ENCODE results near the gene TMIGD1.

TMIGD1 gene

DNA sequence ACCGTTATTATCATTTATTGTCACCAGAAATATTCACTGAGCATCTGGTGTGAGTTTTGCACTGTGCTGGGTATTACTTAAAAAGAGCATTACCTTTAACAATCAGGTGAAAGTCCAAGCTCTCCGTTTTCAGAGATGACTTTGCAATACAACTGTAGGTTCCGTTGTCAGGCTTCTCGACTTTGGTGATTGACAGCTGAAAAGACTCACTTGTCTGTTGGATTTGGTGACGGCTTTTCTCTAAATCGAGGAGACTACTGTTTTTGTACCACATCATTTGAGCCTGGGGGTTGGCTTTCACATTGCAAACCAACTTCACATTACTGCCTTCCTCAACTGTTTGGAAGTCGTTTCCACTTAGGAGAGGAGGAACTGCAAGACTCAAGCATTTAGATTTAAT lies 9.1 kb downstream of the TMIGD1 start:
- no peak overlapping the region for H3K4me3 ChIP-seq (ENCODE audit: low read length)
- no peak for TF ChIP-seq ZNF274 (IDR thresholded peaks at IDR 0.05; ENCODE audit: low read depth, low read length)

DNA sequence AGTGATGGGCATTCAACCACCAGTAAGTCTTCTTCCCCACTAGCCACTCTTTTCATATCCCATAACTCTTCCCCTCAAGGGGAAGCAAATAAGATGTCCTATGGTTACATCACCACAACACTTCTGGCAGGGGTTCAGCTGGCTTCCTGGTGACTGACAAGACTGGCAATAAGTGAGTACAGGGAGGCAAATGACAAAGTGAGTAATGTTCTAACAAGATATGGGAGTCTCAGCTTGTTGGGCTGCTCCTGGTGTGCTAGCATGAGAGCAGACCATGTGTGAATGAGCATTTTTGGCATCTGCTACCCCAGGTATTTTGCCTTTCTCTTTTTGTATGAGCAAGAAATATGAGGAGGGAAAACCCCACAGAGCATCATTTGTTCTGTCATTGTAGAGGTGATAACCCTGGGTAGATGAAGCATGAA lies 9.9 kb downstream of the TMIGD1 start:
- H3K4me3 ChIP-seq (ENCODE audit: low read length): no peak overlapping the region
- TF ChIP-seq ZNF274 (IDR thresholded peaks at IDR 0.05; ENCODE audit: low read depth, low read length): no peak

- H3K4me3 ChIP-seq (ENCODE audit: low read length): no peak overlapping the region
- no peak for TF ChIP-seq ZNF274 (IDR thresholded peaks at IDR 0.05; ENCODE audit: low read depth, low read length)
Measured at GRCh38 chr17:30323262-30323894, 10.5 kb downstream of the TMIGD1 start.

DNA sequence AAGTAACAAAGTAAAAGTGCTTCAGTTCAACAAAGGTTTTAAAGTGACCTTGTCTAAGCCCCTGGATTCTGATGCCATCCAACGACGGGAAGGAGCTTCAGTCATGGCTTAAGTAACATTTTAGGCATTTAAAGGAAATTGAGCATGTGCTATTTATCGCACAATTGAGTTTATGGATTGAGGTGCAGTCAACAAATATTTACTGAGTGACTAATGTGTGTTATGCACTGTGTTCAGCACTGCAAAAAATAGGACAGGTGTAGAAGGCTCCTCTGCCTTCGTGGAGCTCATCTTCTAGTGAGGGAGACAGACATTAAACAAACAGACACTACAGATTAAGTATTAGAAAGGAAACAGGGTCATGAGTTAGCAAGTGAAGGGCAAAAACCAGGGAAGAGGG lies 12.5 kb downstream of the TMIGD1 start:
- TF ChIP-seq ZNF274 (IDR thresholded peaks at IDR 0.05; ENCODE audit: low read depth, low read length): no peak
- no peak overlapping the region for H3K4me3 ChIP-seq (ENCODE audit: low read length)

GRCh38 chr17:30318155-30318554 lies 15.7 kb downstream of the TMIGD1 start:
- no peak overlapping the region for H3K4me3 ChIP-seq (ENCODE audit: low read length)
- no peak for TF ChIP-seq ZNF274 (IDR thresholded peaks at IDR 0.05; ENCODE audit: low read depth, low read length)

- no peak for TF ChIP-seq ZNF274 (IDR thresholded peaks at IDR 0.05; ENCODE audit: low read depth, low read length)
- no peak overlapping the region for H3K4me3 ChIP-seq (ENCODE audit: low read length)
Measured at GRCh38 chr17:30316736-30317135, 17.1 kb downstream of the TMIGD1 start.

GRCh38 chr17:30315106-30315505 lies 18.8 kb downstream of the TMIGD1 start:
- no peak for TF ChIP-seq ZNF274 (IDR thresholded peaks at IDR 0.05; ENCODE audit: low read depth, low read length)
- no peak overlapping the region for H3K4me3 ChIP-seq (ENCODE audit: low read length)

DNA sequence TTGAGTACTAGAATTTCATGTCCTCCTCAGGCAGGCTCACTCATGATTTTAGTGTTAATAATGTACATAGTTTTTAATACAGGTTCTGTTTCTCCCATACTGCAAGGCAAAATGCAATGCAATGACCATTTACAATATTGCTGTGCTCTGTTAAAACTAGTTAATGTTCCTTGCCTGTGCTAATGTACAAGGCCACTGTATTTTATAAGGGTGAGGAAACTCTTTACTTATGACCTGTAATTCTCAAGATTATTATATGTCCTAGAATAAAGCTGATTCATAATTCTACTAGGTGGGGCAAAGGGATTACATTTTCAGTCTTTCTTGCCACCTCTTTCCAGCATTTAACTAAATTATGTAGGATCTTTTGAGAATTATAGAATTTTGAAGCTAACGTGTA lies 19.4 kb downstream of the TMIGD1 start:
- no peak overlapping the region for H3K4me3 ChIP-seq (ENCODE audit: low read length)

DNA sequence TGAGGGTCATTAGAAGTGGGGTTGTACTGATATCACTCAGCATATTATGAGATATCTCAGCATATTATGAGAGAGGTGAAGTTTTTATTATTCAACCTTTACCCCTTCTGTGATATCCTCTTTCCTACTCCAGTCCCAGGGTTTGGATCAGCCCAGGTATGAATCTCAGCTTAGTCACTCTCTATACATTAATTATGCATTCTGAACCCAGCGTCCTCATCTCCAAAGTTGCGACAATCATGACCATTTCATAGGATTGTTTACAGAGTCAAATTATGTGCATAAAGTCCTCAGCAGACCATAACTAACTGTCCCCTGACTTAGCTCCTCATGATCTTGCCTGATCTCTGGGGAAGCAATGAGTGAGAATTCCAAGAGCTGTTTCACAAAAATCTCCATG lies 21.6 kb downstream of the TMIGD1 start:
- TF ChIP-seq ZNF274 (IDR thresholded peaks at IDR 0.05; ENCODE audit: low read depth, low read length): no peak
- no peak overlapping the region for H3K4me3 ChIP-seq (ENCODE audit: low read length)

More for the DNA sequence above, 19.4 kb downstream of the TMIGD1 start:
- TF ChIP-seq ZNF274 (IDR thresholded peaks at IDR 0.05; ENCODE audit: low read depth, low read length): no peak

- no peak overlapping the region for H3K4me3 ChIP-seq (ENCODE audit: low read length)
- TF ChIP-seq ZNF274 (IDR thresholded peaks at IDR 0.05; ENCODE audit: low read depth, low read length): no peak
Measured at GRCh38 chr17:30310562-30310961, 23.3 kb downstream of the TMIGD1 start.

GRCh38 chr17:30309591-30309990 lies 24.3 kb downstream of the TMIGD1 start:
- H3K4me3 ChIP-seq (ENCODE audit: low read length): no peak overlapping the region
- TF ChIP-seq ZNF274 (IDR thresholded peaks at IDR 0.05; ENCODE audit: low read depth, low read length): no peak

DNA sequence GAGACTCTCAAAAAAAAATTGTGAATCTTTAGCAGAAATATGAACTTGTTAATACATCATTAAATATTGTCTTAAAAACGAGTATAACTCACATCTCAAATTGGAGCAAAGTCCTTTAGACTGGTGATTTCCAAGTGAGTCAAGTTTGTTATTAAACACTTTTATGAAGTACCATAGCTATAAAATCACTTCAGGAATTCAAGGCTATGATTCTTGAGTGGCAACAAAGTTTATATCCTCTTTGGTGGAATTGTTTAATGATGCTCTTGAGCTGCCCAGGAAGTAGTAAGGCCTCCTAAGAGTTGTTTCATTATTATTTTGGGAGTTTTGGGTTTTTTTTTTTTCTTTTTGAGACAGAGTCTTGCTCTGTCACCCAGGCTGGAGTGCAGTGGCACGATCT lies 25.5 kb downstream of the TMIGD1 start:
- TF ChIP-seq ZNF274 (IDR thresholded peaks at IDR 0.05; ENCODE audit: low read depth, low read length): no peak
- H3K4me3 ChIP-seq (ENCODE audit: low read length): no peak overlapping the region

GRCh38 chr17:30304778-30305177 lies 29.1 kb downstream of the TMIGD1 start:
- TF ChIP-seq ZNF274 (IDR thresholded peaks at IDR 0.05; ENCODE audit: low read depth, low read length): no peak
- no peak overlapping the region for H3K4me3 ChIP-seq (ENCODE audit: low read length)

GRCh38 chr17:30302241-30302640 lies 31.6 kb downstream of the TMIGD1 start:
- H3K4me3 ChIP-seq (ENCODE audit: low read length): no peak overlapping the region
- TF ChIP-seq ZNF274 (IDR thresholded peaks at IDR 0.05; ENCODE audit: low read depth, low read length): no peak

DNA sequence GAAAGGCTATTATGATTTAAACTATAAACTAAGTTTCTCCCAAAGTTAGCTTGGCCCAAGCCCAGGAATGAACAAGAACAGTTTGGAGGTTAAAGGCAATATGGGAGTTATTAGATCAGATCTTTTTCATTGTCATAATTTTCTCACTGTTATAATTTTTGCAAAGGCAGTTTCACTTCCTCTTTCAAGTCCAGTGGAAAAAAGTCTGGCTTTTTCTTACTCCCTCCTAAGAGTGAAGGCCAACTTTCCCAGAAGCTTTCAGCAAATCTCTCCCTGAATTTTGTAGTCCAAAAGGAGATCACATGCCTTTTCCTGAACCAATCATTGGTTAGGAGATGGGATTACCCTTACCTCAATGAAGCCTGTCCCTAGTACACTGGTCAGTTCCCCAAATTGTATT lies 33.0 kb downstream of the TMIGD1 start:
- no peak for TF ChIP-seq ZNF274 (IDR thresholded peaks at IDR 0.05; ENCODE audit: low read depth, low read length)
- no peak overlapping the region for H3K4me3 ChIP-seq (ENCODE audit: low read length)

- no peak overlapping the region for H3K4me3 ChIP-seq (ENCODE audit: low read length)
Measured at GRCh38 chr17:30299000-30299399, 34.9 kb downstream of the TMIGD1 start.

More at GRCh38 chr17:30299000-30299399, 34.9 kb downstream of the TMIGD1 start:
- TF ChIP-seq ZNF274 (IDR thresholded peaks at IDR 0.05; ENCODE audit: low read depth, low read length): no peak

Data from GM08714 (cell line).